Renal cortical epithelial cell (primary cell): ENCODE results near the gene SSUH2. TPM values are rescaled to one million over a fixed set of nuclear protein-coding genes. Genes with fewer than 3 reads are reported as not detected.

ENCODE experiments used
- DNase-seq: peaks from one replicate; pipeline ENCODE4 v3.0.0-alpha.2; 2011; ENCODE audit warnings: low read depth
- total RNA-seq: library from RNA; depleted of rRNA; stranded (reverse); fragments of >200 nt; gene quantifications from 2 replicates; pipeline ENCODE4 v1.2.3, GENCODE V29; 2014

The SSUH2 gene
- total RNA-seq, 1 donor from 2014 or later: not detected

GRCh38 chr3:8640223-8640622, 4.4 kb downstream of the SSUH2 start:
- no peak for DNase-seq

- DNase-seq: no peak
These were observed 5.0 kb downstream of the SSUH2 start for GRCh38 chr3:8639659-8640000.

- peak; percentile 27 for DNase-seq
These were observed 5.5 kb downstream of the SSUH2 start for GRCh38 chr3:8638994-8639658.

- DNase-seq: no peak
These were observed 7.2 kb downstream of the SSUH2 start for GRCh38 chr3:8637348-8637747.

DNA sequence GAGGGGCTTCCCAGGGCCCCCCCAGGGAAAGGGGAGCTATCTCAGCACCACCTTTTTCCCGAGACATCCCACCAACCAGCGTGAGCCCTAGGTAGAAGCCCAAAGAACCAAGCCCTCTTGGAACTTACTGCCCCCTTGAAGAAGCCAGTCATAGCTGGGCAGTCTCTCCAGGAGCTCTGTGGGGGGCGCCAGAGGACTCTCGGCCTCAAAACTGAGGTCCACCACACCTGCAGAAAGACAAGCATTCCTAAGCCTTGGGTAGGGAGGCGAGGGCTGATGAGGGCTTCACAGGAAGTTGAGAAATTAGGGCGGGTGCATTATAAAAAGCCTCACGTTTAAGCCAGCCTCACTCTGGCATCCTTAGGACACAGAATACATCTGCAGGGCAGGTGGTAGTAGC, 9.0 kb downstream of the SSUH2 start:
- DNase-seq: no peak

- DNase-seq: no peak
These were observed 9.5 kb downstream of the SSUH2 start for GRCh38 chr3:8635125-8635524.

DNA sequence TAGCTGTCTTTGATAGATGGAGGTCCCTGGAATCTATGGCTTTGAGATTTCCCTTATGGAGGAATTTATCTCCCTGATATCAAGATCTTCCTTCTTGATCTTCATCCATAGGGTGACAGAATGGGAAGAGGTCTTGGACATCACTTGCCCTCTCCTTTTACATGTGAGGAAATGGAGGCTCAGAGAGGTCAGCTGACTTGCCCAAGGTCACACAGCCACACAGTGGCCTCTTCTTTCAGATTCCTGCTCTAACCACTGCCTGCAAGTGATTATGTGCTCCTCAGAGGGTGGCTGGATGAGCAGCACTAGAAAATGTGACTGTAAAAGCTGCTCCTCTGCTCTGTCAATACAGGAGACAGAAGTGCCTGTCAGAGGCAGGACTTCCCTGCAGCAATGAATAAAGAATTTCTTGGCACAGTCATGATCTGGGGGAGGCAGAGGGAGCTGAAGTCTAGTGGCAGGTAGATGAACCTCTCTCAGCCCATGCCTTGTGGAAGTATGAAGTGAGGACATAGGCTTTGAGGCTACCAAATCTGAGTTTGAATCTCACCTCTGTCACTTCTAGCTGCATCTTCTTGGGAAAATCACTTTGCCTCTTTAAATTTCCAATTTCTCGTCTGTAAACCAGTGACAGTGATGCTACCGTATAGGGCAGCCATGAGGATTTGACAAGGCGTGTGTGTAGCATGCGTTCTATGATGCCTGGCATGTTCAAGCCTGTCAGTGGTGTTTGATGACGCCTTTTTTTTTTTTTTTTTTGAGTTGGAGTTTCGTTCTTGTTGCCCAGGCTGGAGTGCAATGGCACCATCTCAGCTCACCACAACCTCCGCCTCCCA, 12.0 kb downstream of the SSUH2 start:
- DNase-seq: peak; percentile 24

DNA sequence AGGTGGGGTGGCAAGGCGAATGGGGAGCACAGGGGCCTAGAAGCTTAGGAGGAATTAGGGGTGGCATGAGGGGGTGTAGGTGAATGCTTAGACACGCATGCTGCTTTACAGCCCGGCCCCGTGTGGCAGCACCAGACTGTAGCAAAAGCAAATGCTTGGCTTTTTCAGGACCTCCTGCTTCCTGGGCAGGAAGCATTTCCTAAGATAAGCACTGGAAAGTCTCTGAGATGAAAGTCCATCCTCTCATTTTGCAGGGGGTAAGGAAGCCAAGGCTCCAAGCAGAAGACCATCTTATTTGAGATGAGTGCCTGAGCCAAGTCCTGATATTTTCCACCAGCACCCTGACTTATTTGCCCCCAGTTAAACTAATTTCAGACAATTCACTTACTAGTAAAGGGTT, 12.9 kb downstream of the SSUH2 start:
- DNase-seq: no peak

DNA sequence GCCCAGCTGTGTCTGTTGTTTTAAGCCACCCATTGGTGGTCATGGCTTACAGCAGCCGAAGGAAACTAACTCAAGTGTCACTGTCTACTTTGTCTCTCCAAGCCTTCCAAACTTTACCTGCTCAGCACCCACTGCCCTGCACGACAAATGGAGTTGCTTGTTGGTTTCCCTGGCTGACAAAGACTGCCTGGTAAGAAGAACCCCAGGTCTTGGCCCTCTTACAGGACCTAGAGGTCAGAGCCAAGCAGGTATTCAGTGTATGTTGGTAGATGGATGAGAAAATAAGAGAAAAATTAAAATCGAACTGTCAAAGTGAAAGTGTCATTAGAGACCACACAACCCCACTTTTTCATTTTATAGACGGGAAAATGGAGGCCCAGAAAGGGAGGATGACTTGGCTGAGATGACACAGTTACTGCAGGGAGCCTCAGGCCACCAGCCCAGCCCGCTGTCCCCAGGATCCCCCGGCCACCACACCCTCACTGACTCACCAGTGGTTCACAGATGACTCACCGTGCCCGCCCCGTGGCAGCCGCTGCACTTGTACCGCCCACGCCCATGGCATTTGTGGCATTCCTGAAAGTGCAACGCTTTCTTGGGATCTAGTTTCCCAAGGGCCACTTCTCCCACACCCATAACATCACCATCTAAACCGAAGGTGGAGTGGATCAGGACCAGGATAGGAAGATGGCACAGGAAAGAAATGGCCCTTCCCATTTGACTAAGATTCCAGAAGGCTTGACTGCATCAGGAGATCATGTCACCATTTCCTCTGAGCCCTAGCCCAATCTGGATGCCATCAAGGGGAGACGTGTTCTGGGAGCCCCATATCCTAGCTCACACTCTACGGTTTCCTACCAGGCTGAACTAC, 15.2 kb downstream of the SSUH2 start:
- DNase-seq: peak; percentile 96

GRCh38 chr3:8627949-8628348, 16.6 kb downstream of the SSUH2 start:
- DNase-seq: no peak

DNA sequence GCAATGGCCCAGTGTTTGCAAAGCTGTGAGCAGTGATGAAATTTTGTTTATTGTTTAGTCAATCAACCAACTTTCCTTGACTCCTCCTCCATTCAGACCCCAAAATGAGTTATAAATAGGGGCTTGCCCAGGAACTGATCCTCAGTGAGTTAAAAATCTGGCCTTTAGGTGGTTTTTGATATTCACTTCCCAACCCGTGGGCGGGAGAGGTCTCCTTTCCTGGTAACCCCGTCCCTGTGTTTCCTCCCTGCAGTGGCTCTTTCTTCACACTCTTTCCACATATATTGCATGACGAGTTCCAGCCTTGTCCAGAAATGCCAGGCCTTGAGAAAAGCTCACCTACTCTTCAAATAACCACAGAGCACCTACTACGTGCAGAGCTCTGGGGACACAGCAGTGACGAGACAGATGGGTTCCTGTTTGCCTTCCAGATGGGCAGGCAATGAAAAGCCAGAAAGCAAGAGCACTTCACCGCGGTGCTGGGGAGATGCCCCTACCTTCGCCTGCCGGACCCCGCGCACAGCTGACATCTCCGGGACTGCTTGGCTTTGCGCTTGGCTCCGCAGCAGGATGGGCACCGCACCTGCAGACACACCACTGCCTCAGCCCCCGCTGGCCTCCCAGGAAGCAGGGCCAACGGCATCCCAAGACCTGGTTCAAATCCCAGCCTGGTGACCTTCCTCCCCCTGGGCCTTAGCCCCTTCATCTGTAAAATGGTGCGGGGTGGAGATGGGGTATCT, 17.2 kb downstream of the SSUH2 start:
- no peak for DNase-seq

GRCh38 chr3:8625991-8626390, 18.6 kb downstream of the SSUH2 start:
- DNase-seq: peak; percentile 40

DNA sequence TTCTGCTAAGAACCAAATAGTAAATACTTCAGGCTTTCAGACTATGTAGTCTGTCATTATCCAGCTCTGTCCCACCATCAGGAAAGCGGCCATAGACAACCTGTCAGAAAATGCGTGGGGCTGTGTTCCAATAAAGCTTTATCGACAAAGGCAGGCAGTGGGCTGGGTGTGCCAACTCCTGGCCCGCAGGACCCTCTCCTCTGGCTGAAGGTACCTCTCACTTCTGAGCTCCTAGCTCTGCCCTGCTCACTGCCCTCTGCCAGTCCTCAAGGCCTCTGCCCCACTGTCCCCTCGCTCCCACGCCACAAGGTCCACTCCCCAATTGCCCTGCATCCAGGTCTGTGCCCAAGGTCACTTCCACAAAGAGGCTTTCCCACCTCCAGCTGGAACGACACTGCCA, 20.0 kb downstream of the SSUH2 start:
- no peak for DNase-seq

DNA sequence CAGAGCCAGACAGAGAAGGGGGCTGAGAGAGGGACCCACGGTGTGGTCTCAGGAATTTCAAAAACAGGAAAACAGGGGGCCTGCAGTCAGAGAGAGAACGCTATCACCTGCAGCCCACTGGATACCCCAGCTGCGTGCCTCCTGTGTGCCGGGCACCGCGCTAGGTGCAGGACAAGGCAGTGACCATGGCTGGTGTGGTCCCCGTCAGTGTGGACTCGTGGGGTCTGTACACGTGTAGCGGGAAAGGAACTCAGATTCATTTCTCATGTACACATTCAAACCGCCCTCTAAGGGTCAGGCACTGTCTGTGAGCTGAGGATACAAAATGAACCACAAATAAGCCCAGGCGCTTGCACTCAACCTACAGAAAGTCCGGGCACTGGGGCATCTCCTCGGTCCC, 20.9 kb downstream of the SSUH2 start:
- DNase-seq: no peak

DNA sequence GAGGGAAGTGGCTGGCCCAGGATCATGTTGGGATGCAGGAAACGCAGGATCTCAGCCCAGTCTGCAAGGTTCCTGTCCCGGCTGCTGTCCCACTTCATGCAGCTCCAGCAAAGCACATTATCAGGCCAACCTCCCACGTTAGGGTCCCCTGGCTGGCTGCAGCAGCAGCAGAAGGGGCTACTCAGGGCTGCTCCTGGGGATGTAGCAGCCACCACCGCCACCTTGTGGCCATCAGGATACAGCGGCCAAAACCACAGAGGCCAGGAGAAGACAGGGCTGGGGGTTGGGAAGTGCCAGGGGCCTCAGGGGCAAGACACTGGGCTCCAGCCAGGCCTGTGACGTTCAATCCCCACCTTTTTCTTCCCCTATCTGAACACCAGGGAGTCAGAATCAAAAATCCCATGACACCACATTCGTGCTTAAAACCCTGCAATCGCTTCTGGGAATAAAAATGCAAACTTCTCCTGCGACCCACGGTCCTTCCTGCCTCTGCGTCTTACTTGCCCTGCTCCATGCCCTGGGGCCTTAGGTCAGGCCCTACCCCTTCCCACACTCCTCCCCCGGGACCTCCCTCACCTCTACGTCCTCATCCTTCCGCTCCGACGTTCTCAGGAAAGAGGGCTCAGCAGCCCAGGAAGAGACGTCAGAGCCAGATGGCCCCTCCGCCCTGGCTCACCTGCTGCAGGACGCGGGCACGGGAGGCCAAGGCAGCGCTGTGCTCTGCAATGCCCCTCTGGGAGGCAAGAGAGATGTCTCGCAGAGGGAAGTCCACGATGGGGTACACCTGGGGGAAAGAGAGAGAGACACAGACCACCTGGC, 21.5 kb downstream of the SSUH2 start:
- DNase-seq: peak; percentile 41

DNA sequence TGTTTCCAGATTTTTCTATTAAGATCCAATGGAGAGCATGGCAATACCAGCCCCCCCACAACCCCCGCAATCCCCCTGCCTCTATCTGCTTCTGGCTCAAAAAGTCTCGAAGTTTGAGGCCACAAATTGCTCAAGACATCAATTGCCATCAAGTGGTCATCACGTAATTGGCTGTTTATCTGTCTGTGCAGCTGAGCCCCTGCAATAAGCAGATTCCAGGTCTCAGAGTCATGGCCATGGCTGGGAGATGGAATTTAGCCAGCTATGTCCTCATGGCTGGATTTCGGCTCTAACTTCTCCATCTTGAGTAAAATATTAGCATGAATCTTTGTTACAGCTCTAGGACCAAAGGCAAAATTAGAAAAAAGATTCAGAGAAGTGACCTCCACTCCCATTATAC, 22.7 kb downstream of the SSUH2 start:
- DNase-seq: peak; percentile 57

DNA sequence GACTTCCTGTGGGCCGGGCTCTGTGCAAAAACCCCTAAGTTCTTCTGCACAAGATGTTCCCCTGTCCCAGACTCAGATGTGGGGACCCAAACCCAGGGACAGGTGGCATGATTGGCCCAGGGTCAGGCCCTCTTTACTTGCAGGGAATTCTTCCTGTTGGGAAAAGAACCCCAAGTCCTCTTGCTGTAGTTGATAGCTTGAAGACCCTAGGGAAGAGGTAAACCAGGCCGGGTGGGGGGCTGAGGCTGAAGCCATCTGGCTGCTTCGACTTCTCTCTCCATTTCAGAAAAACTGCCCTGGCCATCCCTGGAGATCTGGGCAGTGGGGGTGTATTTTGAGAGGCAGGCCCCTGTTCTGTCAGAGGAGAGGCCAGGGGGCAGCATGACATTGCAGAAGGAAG, 23.5 kb downstream of the SSUH2 start:
- DNase-seq: no peak

- DNase-seq: peak; percentile 53
These were observed 25.1 kb downstream of the SSUH2 start for GRCh38 chr3:8619548-8619947.

- DNase-seq: no peak
These were observed 25.6 kb downstream of the SSUH2 start for GRCh38 chr3:8618950-8619349.

DNA sequence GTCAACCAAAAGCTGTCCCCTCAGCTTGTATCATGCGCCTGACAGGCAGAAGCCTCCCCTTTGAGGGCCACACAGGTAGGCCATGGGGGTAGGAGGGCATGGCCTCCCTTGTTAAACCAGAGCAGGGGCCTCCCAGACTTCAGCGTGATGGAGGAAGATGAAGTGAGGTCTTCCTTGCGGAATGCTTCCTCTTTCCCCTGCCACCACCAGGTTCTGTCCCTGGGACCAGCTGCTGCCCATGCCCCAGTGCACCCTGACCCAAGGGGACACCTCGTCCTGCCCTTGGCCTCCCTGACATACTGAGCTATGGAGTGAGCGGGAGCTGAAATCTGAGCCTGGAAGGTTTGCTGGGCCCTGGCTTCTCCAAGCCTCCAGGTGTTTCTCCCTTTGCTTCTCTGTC, 26.7 kb downstream of the SSUH2 start:
- DNase-seq: no peak

DNA sequence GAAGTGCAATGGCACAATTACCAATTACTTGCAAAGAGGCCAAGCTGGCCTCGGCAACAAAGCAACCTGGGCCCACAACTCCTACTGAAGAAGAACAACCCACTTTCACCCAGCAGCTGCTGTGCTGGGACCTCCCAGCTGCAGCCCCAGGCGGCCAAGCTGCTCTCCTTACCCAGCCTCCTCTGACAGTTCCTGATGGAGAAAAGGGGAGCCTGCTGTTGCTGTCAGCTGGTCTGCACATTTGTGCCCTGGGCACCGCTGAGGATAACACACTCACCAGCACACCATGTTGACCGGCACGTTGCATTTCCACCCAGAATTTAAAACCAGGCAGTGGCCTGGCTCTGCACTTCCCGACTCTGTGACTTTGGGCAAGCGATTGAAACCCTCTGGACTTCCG, 33.6 kb downstream of the SSUH2 start:
- no peak for DNase-seq
